GM12878 (cell line): ENCODE measurements around the gene MYO3B. TPM values are rescaled to one million over a fixed set of nuclear protein-coding genes. Genes with fewer than 3 reads are reported as not detected.

ENCODE experiments used
- PAX5 ChIP-seq: IDR thresholded peaks from 2 replicates; pipeline ENCODE4 v1.6.1; 2011; ENCODE audit warnings: low read depth, low read length, borderline replicate concordance
- POLR2AphosphoS5 ChIP-seq: IDR thresholded peaks from 2 replicates; pipeline ENCODE4 v1.6.1; 2011; ENCODE audit warnings: mild to moderate bottlenecking, low read length, inconsistent platforms
- SUZ12 ChIP-seq: fragments of 200-600 bp; sonication (generic); IDR thresholded peaks from one replicate; pipeline ENCODE4 v1.6.1; 2018; ENCODE audit warnings: antibody characterized with exemption, mild to moderate bottlenecking; ENCODE audit not compliant: unreplicated experiment
- TCF12 ChIP-seq: IDR thresholded peaks from 2 replicates; pipeline ENCODE4 v1.6.1; 2011; ENCODE audit warnings: low read depth, mild to moderate bottlenecking, low read length
- polyA plus RNA-seq, 11 experiments: library from polyadenylated mRNA; depleted of rRNA in 4 of 11; unstranded in 6 of 11; stranded (reverse) in 5 of 11; fragments of >200 nt; fragmentation: Nextera tagmentation in 4 of 11; fragmentation: Illumina TruSeq in 1 of 11; extraction: Ambion mirVana in 4 of 11; extraction: Trizol in 1 of 11; gene quantifications; 1 replicate in 1 of 11; 2 replicates in 10 of 11; pipeline versions ENCODE4 v1.2.1 to v1.2.3, GENCODE V29; 2011 to 2016; ENCODE audit warnings: inconsistent platforms in 2 of 11, missing spikeins in 2 of 11, low read depth in 1 of 11
- total RNA-seq, 4 experiments: library from RNA; depleted of rRNA in 3 of 4; stranded (reverse); fragments of >200 nt in 3 of 4; fragmentation: Illumina TruSeq in 1 of 4; extraction: Trizol in 1 of 4; gene quantifications; 2 replicates each; pipeline versions ENCODE4 v1.2.1 to v1.2.3, GENCODE V29; 2013 to 2021
- TF ChIP-seq, protein P1 (sequence below): fragments of 450-650 bp; IDR thresholded peaks from 2 replicates; pipeline ENCODE4 v1.6.1; 2017; ENCODE audit warnings: mild to moderate bottlenecking, moderate library complexity
- TF ChIP-seq, protein P2 (sequence below), 3 experiments: IDR thresholded peaks in 2 of 3; conservative IDR thresholded peaks in 1 of 3; 2 replicates each; pipeline ENCODE4 v1.5.1; 2011; ENCODE audit warnings: low read depth in 3 of 3, low read length in 3 of 3, mild to moderate bottlenecking in 3 of 3, control low read depth in 2 of 3, moderate library complexity in 2 of 3, inconsistent platforms in 1 of 3, mixed read lengths in 1 of 3; ENCODE audit not compliant: control insufficient read depth in 2 of 3, insufficient read depth in 1 of 3; ENCODE audit errors: extremely low read depth in 1 of 3
- TF ChIP-seq, protein P3 (sequence below): fragments of 450-650 bp; IDR thresholded peaks from 2 replicates; pipeline ENCODE4 v1.6.1; 2017; ENCODE audit warnings: mild to moderate bottlenecking, low read depth, inconsistent platforms; ENCODE audit not compliant: poor library complexity, severe bottlenecking
- TF ChIP-seq, protein P4 (sequence below): IDR thresholded peaks from 2 replicates; pipeline ENCODE4 v1.6.1; 2011; ENCODE audit warnings: borderline replicate concordance, low read depth, mild to moderate bottlenecking, moderate library complexity, mixed read lengths, low read length; ENCODE audit not compliant: insufficient read depth; ENCODE audit errors: extremely low read length

Gene MYO3B
- total and polyA plus RNA-seq, 10 of the 15 experiments (the other 5 are each of a cell fraction or from before 2014, with no cell fraction given), result 1.1 to 7.1 (median 2.1) TPM

DNA sequence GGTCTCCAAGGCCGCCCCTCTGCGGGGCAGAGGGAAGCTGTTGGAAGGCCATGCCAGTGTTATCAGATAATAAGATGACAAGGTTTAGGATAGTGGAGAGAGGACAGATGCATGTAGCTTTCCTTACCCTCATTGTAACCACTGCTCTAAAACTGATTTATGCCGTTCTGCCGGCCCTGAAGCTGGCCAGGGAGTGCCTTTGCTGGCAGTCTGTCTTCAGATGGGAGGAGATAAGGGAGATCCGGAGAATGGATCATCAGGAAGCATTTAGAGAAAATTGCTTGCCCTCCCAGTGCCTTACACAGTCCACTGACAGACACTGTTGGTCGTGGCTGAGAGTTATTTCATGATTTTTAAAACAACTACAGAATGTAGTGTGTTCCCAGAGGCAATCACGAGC, 35.4 kb upstream of the MYO3B start (continued):
- TF ChIP-seq, protein P1, sequence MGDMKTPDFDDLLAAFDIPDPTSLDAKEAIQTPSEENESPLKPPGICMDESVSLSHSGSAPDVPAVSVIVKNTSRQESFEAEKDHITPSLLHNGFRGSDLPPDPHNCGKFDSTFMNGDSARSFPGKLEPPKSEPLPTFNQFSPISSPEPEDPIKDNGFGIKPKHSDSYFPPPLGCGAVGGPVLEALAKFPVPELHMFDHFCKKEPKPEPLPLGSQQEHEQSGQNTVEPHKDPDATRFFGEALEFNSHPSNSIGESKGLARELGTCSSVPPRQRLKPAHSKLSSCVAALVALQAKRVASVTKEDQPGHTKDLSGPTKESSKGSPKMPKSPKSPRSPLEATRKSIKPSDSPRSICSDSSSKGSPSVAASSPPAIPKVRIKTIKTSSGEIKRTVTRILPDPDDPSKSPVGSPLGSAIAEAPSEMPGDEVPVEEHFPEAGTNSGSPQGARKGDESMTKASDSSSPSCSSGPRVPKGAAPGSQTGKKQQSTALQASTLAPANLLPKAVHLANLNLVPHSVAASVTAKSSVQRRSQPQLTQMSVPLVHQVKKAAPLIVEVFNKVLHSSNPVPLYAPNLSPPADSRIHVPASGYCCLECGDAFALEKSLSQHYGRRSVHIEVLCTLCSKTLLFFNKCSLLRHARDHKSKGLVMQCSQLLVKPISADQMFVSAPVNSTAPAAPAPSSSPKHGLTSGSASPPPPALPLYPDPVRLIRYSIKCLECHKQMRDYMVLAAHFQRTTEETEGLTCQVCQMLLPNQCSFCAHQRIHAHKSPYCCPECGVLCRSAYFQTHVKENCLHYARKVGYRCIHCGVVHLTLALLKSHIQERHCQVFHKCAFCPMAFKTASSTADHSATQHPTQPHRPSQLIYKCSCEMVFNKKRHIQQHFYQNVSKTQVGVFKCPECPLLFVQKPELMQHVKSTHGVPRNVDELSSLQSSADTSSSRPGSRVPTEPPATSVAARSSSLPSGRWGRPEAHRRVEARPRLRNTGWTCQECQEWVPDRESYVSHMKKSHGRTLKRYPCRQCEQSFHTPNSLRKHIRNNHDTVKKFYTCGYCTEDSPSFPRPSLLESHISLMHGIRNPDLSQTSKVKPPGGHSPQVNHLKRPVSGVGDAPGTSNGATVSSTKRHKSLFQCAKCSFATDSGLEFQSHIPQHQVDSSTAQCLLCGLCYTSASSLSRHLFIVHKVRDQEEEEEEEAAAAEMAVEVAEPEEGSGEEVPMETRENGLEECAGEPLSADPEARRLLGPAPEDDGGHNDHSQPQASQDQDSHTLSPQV, result no peak
- TF ChIP-seq, protein P2, sequence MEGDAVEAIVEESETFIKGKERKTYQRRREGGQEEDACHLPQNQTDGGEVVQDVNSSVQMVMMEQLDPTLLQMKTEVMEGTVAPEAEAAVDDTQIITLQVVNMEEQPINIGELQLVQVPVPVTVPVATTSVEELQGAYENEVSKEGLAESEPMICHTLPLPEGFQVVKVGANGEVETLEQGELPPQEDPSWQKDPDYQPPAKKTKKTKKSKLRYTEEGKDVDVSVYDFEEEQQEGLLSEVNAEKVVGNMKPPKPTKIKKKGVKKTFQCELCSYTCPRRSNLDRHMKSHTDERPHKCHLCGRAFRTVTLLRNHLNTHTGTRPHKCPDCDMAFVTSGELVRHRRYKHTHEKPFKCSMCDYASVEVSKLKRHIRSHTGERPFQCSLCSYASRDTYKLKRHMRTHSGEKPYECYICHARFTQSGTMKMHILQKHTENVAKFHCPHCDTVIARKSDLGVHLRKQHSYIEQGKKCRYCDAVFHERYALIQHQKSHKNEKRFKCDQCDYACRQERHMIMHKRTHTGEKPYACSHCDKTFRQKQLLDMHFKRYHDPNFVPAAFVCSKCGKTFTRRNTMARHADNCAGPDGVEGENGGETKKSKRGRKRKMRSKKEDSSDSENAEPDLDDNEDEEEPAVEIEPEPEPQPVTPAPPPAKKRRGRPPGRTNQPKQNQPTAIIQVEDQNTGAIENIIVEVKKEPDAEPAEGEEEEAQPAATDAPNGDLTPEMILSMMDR (IDR thresholded peaks at IDR 0.05 in 2 of 3, conservative IDR thresholded peaks at IDR 0.05 in 1 of 3; ENCODE audit: control insufficient read depth in 2 of 3, extremely low read depth in 1 of 3, insufficient read depth in 1 of 3, low read depth in 3 of 3, low read length in 3 of 3), result no peak
- TF ChIP-seq TCF12 (no peak), PAX5 (no peak), SUZ12 (no peak), POLR2AphosphoS5 (no peak)
- TF ChIP-seq, protein P3, sequence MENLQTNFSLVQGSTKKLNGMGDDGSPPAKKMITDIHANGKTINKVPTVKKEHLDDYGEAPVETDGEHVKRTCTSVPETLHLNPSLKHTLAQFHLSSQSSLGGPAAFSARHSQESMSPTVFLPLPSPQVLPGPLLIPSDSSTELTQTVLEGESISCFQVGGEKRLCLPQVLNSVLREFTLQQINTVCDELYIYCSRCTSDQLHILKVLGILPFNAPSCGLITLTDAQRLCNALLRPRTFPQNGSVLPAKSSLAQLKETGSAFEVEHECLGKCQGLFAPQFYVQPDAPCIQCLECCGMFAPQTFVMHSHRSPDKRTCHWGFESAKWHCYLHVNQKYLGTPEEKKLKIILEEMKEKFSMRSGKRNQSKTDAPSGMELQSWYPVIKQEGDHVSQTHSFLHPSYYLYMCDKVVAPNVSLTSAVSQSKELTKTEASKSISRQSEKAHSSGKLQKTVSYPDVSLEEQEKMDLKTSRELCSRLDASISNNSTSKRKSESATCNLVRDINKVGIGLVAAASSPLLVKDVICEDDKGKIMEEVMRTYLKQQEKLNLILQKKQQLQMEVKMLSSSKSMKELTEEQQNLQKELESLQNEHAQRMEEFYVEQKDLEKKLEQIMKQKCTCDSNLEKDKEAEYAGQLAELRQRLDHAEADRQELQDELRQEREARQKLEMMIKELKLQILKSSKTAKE, result no peak
- TF ChIP-seq, protein P4, sequence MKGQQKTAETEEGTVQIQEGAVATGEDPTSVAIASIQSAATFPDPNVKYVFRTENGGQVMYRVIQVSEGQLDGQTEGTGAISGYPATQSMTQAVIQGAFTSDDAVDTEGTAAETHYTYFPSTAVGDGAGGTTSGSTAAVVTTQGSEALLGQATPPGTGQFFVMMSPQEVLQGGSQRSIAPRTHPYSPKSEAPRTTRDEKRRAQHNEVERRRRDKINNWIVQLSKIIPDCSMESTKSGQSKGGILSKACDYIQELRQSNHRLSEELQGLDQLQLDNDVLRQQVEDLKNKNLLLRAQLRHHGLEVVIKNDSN, result no peak
